Fibroblast of skin of scalp (primary cell): ENCODE data around the gene CCNF.

ENCODE experiments used
- DNase-seq: peaks from one replicate; pipeline ENCODE4 v3.0.0-alpha.2; 2013

Gene CCNF

GRCh38 chr16:2458887-2459646 lies 29.8 kb downstream of the CCNF start:
- no peak for DNase-seq

- DNase-seq: peak; percentile 92
Observed at GRCh38 chr16:2459647-2460390, 30.6 kb downstream of the CCNF start, which contains the start of gene TEDC2. TEDC2 (plus strand) TSS chr16:2460109; CDS start chr16:2460145, 36 bp downstream.

GRCh38 chr16:2460391-2460713 lies 31.1 kb downstream of the CCNF start:
- no peak for DNase-seq

GRCh38 chr16:2460916-2461315 lies 31.7 kb downstream of the CCNF start:
- DNase-seq: no peak

GRCh38 chr16:2462031-2462866 lies 33.0 kb downstream of the CCNF start:
- no peak for DNase-seq

DNA sequence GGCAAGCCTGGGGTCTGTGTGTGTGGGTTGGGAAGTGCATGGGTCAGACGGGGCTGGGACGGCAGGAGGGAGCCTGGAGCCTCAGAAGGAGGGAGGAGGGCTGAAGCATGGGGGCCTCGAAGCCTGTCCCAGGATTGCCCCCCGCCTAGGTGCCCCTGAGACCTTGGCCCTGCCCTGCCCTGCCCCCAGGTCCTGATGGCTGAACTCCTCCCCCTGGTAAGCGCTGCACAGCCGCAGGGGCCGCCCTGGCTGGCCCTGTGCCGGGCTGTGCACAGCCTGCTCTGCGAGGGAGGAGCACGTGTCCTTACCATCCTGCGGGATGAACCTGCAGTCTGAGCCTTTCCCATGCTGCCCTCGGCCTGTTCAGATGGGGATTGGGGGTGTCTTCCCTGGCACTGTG lies 35.1 kb downstream of the CCNF start:
- no peak for DNase-seq

DNA sequence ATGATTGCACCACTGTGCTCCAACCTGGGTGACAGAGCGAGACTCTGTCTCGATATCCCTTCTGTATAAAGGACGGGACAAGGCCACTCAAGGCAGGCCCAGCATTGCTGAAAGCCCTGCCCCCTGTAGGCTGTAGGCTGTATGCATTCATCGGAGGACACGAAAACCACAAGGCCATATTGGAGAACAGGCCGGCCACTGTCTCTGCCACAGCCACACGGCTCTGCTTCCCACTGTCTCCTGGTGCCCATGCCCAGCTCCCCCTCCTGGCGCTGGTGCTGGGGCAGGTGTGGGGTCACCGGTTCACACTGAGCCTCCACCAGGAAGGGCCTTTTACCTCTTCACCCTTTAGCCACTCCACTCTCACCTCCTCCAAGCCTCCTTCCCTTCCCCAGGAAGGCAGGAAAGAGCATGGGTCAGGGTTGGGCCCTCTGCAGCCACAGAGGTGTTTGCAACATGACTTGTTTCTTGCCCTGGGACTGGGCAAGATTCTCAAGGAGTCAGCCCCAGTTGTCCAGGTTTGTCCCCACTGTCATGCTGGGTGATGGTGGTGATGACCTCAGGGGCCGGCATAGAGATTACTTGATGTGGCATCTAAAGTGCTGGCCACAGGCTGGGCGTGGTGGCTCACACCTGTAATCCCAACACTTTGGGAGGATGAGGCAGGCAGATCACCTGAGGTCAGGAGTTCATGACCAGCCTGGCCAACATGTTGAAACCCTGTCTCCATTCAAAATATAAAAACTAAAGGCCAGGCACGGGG lies 36.6 kb downstream of the CCNF start:
- DNase-seq: no peak

DNA sequence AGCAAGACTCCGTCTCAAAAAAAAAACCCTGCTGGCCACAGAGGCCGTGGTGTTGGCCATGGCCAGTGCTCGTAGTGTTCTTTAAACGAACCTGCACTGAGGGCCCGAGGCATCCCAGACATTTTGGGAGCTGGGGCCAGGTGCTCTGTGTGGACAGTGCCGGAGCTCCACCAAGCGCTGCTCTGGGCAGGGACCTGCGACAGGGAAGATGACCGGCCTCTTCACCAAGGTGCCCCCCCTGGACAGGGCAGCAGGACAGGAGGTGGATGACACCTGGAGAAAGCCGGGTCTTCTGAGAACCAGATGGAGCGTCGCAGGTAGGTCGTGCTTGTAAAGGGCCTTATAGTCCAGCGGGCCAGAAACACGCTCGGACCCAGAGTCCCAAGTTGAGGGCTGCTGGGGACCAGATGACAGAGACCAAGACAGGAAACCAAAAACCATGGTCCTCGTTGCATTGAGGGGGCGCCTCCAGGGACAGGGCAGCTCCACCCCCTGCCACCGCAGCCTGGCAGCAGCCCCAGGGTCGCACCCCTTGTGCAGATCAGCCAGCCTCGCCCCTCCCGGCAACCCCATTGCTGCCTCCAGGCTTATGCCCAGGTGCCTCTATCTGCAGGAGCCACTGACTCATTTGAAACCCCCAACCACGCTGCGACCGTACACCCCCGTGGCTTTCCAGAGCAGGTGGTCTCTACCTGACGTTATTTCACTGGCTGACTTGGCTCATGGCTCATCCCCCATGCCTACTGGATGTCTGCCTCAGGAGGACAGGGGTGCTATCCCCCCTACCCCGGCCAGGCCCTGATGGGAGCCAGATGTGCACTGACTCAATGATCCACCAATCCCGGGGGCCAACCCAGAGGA lies 37.6 kb downstream of the CCNF start:
- DNase-seq: no peak

- peak; percentile 81 for DNase-seq
Observed at GRCh38 chr16:2467528-2468232, 38.4 kb downstream of the CCNF start.

- peak; percentile 18 for DNase-seq
Observed at GRCh38 chr16:2468233-2468724, 39.0 kb downstream of the CCNF start.

DNA sequence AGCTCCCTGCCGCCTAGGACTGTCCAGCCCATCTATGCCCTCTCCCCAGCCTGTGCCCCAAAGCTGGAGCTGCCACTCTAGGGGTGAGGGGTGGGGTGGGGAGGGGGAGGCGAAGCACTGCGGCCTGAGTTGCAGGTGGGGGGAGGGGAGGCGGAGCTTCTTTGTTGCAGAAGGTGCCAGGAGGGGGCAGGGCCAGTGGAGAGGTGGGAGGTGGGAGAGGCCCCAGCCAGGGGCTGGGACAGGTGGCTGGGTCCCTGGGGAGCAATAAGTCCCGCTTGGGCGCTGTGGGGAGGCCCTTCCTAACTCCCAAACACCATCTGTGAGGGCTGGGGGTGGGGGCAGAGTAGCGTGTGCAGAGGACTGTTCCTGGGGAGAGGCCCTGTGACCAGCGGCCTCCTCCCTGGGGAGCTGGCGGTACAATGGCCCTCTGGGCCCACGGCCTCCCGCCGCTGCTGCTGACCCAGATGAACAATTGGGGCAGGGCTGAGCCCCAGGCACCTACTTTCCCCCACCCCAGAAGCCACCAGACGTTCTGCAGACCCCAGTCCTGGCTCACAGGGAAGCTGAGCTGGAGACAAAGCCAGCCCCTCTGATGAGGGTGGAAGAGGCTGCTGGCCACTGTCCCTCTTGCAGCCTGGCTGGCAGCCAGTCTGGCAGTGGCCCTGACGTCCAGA lies 39.6 kb downstream of the CCNF start:
- no peak for DNase-seq

- no peak for DNase-seq
Observed at GRCh38 chr16:2469399-2470233, 40.4 kb downstream of the CCNF start.

DNA sequence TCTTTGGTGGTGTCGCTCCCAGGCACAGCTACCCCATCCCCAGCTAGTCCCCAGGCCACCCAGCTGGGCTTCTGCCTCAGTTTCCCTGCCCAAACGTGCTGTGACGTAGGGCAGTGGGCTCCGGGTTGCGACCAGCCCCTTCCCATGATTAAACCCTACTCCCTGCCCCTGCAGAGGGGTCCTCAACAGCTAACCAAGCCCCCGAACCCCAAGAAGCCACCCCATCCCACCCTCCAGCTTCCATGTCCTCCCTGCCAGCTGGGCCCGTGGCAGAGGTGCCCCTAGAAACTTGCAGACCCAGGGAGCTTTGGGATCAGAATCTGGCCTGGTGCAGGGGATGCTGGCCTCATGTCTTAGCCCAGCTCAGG lies 41.0 kb downstream of the CCNF start:
- DNase-seq: no peak

GRCh38 chr16:2470603-2471015 lies 41.4 kb downstream of the CCNF start:
- peak; percentile 24 for DNase-seq

- peak; percentile 37 for DNase-seq
Observed at GRCh38 chr16:2471016-2471652, 41.9 kb downstream of the CCNF start, which contains the start of gene NTN3. NTN3 (plus strand) TSS chr16:2471297; CDS start chr16:2471702, 405 bp downstream.

DNA sequence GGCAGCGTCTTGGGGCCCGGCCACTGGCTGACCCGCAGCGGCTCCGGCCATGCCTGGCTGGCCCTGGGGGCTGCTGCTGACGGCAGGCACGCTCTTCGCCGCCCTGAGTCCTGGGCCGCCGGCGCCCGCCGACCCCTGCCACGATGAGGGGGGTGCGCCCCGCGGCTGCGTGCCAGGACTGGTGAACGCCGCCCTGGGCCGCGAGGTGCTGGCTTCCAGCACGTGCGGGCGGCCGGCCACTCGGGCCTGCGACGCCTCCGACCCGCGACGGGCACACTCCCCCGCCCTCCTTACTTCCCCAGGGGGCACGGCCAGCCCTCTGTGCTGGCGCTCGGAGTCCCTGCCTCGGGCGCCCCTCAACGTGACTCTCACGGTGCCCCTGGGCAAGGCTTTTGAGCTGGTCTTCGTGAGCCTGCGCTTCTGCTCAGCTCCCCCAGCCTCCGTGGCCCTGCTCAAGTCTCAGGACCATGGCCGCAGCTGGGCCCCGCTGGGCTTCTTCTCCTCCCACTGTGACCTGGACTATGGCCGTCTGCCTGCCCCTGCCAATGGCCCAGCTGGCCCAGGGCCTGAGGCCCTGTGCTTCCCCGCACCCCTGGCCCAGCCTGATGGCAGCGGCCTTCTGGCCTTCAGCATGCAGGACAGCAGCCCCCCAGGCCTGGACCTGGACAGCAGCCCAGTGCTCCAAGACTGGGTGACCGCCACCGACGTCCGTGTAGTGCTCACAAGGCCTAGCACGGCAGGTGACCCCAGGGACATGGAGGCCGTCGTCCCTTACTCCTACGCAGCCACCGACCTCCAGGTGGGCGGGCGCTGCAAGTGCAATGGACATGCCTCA lies 42.6 kb downstream of the CCNF start:
- DNase-seq: no peak

GRCh38 chr16:2472488-2472864 lies 43.2 kb downstream of the CCNF start:
- no peak for DNase-seq
